ENCODE results near the gene TADA1. TPM values are rescaled to one million over a fixed set of nuclear protein-coding genes. Genes with fewer than 3 reads are reported as not detected.

The TADA1 gene
- total RNA-seq, 1 experiment from 2014 or later: 16.0 TPM

DNA sequence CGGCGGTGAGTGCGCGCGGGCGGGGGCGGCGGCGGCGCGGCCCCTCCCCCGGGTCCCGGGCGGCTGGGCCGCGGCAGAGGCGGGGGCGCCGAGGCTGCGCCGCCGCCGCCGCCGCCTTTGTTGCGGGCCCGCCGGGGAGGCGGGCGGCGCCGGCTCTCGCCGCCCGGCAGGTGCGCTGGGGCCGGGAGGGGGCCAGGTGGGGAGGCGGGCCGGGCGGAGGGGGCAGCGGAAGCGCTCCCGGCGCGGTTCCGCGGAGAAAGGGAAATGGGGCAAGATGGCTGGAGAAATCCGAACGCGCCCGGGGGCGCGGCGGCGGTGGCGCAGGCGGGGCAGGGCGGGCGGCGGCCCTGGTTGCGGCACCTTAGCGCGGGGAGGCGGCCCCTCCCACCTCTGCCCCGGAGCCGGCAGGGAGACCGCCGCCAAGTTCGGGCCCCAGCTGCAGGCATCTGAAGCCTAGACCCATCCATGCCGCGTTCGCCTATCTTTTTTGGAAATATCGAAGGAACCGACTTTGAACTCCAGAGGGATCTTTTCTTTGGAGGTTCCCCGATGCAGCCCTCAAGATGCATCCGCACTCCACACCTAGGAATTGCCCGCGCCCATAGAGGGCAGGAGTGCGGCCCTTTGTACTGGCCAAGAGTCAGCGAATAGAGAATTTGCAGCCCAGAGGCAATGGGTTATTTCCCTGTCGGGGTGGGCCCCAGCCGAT, 36.3 kb downstream of the TADA1 start (continued):
- TF ChIP-seq MAX (IDR thresholded peaks at IDR 0.05) (0 out of 2 replicates have a peak, but pooled peaks have one; percentile 29), JUND (IDR thresholded peaks at IDR 0.05) (no peak), TCF7L2 (IDR thresholded peaks at IDR 0.05; ENCODE audit: borderline replicate concordance, extremely low read depth, insufficient read depth, insufficient read length) (peak; percentile 59), SIN3A (IDR thresholded peaks at IDR 0.05; ENCODE audit: low read depth) (no peak), ZFX (IDR thresholded peaks at IDR 0.05) (no peak), POLR2AphosphoS5 (IDR thresholded peaks at IDR 0.05; ENCODE audit: low read depth, low read length) (no peak), CBX3 (IDR thresholded peaks at IDR 0.05; ENCODE audit: low read depth) (no peak)
- TF ChIP-seq, protein P1, sequence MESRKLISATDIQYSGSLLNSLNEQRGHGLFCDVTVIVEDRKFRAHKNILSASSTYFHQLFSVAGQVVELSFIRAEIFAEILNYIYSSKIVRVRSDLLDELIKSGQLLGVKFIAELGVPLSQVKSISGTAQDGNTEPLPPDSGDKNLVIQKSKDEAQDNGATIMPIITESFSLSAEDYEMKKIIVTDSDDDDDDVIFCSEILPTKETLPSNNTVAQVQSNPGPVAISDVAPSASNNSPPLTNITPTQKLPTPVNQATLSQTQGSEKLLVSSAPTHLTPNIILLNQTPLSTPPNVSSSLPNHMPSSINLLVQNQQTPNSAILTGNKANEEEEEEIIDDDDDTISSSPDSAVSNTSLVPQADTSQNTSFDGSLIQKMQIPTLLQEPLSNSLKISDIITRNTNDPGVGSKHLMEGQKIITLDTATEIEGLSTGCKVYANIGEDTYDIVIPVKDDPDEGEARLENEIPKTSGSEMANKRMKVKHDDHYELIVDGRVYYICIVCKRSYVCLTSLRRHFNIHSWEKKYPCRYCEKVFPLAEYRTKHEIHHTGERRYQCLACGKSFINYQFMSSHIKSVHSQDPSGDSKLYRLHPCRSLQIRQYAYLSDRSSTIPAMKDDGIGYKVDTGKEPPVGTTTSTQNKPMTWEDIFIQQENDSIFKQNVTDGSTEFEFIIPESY (IDR thresholded peaks at IDR 0.05; ENCODE audit: extremely low read depth, insufficient replicate concordance, low read length): no peak
- TF ChIP-seq, protein P2, sequence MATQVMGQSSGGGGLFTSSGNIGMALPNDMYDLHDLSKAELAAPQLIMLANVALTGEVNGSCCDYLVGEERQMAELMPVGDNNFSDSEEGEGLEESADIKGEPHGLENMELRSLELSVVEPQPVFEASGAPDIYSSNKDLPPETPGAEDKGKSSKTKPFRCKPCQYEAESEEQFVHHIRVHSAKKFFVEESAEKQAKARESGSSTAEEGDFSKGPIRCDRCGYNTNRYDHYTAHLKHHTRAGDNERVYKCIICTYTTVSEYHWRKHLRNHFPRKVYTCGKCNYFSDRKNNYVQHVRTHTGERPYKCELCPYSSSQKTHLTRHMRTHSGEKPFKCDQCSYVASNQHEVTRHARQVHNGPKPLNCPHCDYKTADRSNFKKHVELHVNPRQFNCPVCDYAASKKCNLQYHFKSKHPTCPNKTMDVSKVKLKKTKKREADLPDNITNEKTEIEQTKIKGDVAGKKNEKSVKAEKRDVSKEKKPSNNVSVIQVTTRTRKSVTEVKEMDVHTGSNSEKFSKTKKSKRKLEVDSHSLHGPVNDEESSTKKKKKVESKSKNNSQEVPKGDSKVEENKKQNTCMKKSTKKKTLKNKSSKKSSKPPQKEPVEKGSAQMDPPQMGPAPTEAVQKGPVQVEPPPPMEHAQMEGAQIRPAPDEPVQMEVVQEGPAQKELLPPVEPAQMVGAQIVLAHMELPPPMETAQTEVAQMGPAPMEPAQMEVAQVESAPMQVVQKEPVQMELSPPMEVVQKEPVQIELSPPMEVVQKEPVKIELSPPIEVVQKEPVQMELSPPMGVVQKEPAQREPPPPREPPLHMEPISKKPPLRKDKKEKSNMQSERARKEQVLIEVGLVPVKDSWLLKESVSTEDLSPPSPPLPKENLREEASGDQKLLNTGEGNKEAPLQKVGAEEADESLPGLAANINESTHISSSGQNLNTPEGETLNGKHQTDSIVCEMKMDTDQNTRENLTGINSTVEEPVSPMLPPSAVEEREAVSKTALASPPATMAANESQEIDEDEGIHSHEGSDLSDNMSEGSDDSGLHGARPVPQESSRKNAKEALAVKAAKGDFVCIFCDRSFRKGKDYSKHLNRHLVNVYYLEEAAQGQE (IDR thresholded peaks at IDR 0.05; ENCODE audit: low read depth): no peak
